ENCODE results near the gene TRIM27. TPM values are rescaled to one million over a fixed set of nuclear protein-coding genes. Genes with fewer than 3 reads are reported as not detected.

The TRIM27 gene
- total RNA-seq, 1 donor from 2014 or later, result 65.2 TPM

- H3K9me3 Mint-ChIP-seq (ENCODE audit: unreplicated experiment), result peaks cover 35% of the 10 kb centered on the region
- H3K36me3 Mint-ChIP-seq (ENCODE audit: unreplicated experiment), result no peaks in the 10 kb centered on the region
- H3K27ac Mint-ChIP-seq (ENCODE audit: unreplicated experiment), result peak overlapping the region; percentile 52
- no peak for DNase-seq
- peaks cover 31% of the 10 kb centered on the region for H3K27me3 Mint-ChIP-seq (ENCODE audit: unreplicated experiment)
- no peak for TF ChIP-seq CTCF (IDR thresholded peaks at IDR 0.05; ENCODE audit: partially characterized antibody, unreplicated experiment)
- H3K4me1 Mint-ChIP-seq (ENCODE audit: low read depth, unreplicated experiment), result peaks cover 5% of the 10 kb centered on the region
- peak overlapping the region; percentile 91 for H3K4me3 Mint-ChIP-seq (ENCODE audit: unreplicated experiment)
These were observed 18.1 kb upstream of the TRIM27 start for GRCh38 chr6:28941684-28942448.

- peaks cover 31% of the 10 kb centered on the region for H3K27me3 Mint-ChIP-seq (ENCODE audit: unreplicated experiment)
- peak; percentile 61 for DNase-seq
- peaks cover 5% of the 10 kb centered on the region for H3K4me1 Mint-ChIP-seq (ENCODE audit: low read depth, unreplicated experiment)
- H3K36me3 Mint-ChIP-seq (ENCODE audit: unreplicated experiment), result no peaks in the 10 kb centered on the region
- no peak for TF ChIP-seq CTCF (IDR thresholded peaks at IDR 0.05; ENCODE audit: partially characterized antibody, unreplicated experiment)
- H3K27ac Mint-ChIP-seq (ENCODE audit: unreplicated experiment), result peak overlapping the region; percentile 52
- H3K9me3 Mint-ChIP-seq (ENCODE audit: unreplicated experiment), result peaks cover 36% of the 10 kb centered on the region
- peak overlapping the region; percentile 91 for H3K4me3 Mint-ChIP-seq (ENCODE audit: unreplicated experiment)
These were observed 17.3 kb upstream of the TRIM27 start for GRCh38 chr6:28940858-28941683.

GRCh38 chr6:28940294-28940857 lies 16.6 kb upstream of the TRIM27 start:
- Mint-ChIP-seq H3K9me3 (ENCODE audit: unreplicated experiment) (peaks cover 36% of the 10 kb centered on the region), H3K36me3 (ENCODE audit: unreplicated experiment) (no peaks in the 10 kb centered on the region), H3K27ac (ENCODE audit: unreplicated experiment) (peak overlapping the region; percentile 52), H3K27me3 (ENCODE audit: unreplicated experiment) (peaks cover 31% of the 10 kb centered on the region), H3K4me3 (ENCODE audit: unreplicated experiment) (peak overlapping the region; percentile 91), H3K4me1 (ENCODE audit: low read depth, unreplicated experiment) (peaks cover 5% of the 10 kb centered on the region)
- TF ChIP-seq CTCF (IDR thresholded peaks at IDR 0.05; ENCODE audit: partially characterized antibody, unreplicated experiment), result no peak
- DNase-seq, result peak; percentile 34

- H3K9me3 Mint-ChIP-seq (ENCODE audit: unreplicated experiment), result peaks cover 4% of the 10 kb centered on the region
- TF ChIP-seq CTCF (IDR thresholded peaks at IDR 0.05; ENCODE audit: partially characterized antibody, unreplicated experiment), result no peak
- no peak overlapping the region for H3K27ac Mint-ChIP-seq (ENCODE audit: unreplicated experiment)
- H3K4me1 Mint-ChIP-seq (ENCODE audit: low read depth, unreplicated experiment), result no peaks in the 10 kb centered on the region
- no peaks in the 10 kb centered on the region for H3K36me3 Mint-ChIP-seq (ENCODE audit: unreplicated experiment)
- H3K27me3 Mint-ChIP-seq (ENCODE audit: unreplicated experiment), result peaks cover 3% of the 10 kb centered on the region
- H3K4me3 Mint-ChIP-seq (ENCODE audit: unreplicated experiment), result no peak overlapping the region
- no peak for DNase-seq
These were observed 9.3 kb upstream of the TRIM27 start for GRCh38 chr6:28933069-28933468.
